ENCODE measurements around the gene DTNBP1.

The DTNBP1 gene

GRCh38 chr6:15536198-15536955 is 126.5 kb downstream of the DTNBP1 start:
- TF ChIP-seq REST (IDR thresholded peaks at IDR 0.05; ENCODE audit: insufficient read depth in 1 of 2, low read depth in 2 of 2, low read length in 2 of 2) (no peak), FOXP2 (optimal IDR thresholded peaks at IDR 0.05; ENCODE audit: borderline replicate concordance, extremely low read depth, extremely low read length, insufficient read depth) (no peak), TAF1 (IDR thresholded peaks at IDR 0.05; ENCODE audit: borderline replicate concordance, insufficient read depth, low read length) (no peak), SIN3A (IDR thresholded peaks at IDR 0.05; ENCODE audit: borderline replicate concordance, insufficient read depth, low read length) (no peak), POLR2AphosphoS5 (IDR thresholded peaks at IDR 0.05; ENCODE audit: low read depth, low read length) (no peak)

- no peak for TF ChIP-seq SIN3A (IDR thresholded peaks at IDR 0.05; ENCODE audit: borderline replicate concordance, insufficient read depth, low read length)
- no peak for TF ChIP-seq POLR2AphosphoS5 (IDR thresholded peaks at IDR 0.05; ENCODE audit: low read depth, low read length)
- TF ChIP-seq TAF1 (IDR thresholded peaks at IDR 0.05; ENCODE audit: borderline replicate concordance, insufficient read depth, low read length): no peak
- no peak for TF ChIP-seq FOXP2 (optimal IDR thresholded peaks at IDR 0.05; ENCODE audit: borderline replicate concordance, extremely low read depth, extremely low read length, insufficient read depth)
- no peak for TF ChIP-seq REST (IDR thresholded peaks at IDR 0.05; ENCODE audit: insufficient read depth in 1 of 2, low read depth in 2 of 2, low read length in 2 of 2)
Measured at GRCh38 chr6:15535495-15536197, 127.2 kb downstream of the DTNBP1 start.

GRCh38 chr6:15534974-15535373 is 127.9 kb downstream of the DTNBP1 start:
- TF ChIP-seq TAF1 (IDR thresholded peaks at IDR 0.05; ENCODE audit: borderline replicate concordance, insufficient read depth, low read length) (no peak), REST (IDR thresholded peaks at IDR 0.05; ENCODE audit: insufficient read depth in 1 of 2, low read depth in 2 of 2, low read length in 2 of 2) (no peak), POLR2AphosphoS5 (IDR thresholded peaks at IDR 0.05; ENCODE audit: low read depth, low read length) (no peak), FOXP2 (optimal IDR thresholded peaks at IDR 0.05; ENCODE audit: borderline replicate concordance, extremely low read depth, extremely low read length, insufficient read depth) (no peak), SIN3A (IDR thresholded peaks at IDR 0.05; ENCODE audit: borderline replicate concordance, insufficient read depth, low read length) (no peak)

DNA sequence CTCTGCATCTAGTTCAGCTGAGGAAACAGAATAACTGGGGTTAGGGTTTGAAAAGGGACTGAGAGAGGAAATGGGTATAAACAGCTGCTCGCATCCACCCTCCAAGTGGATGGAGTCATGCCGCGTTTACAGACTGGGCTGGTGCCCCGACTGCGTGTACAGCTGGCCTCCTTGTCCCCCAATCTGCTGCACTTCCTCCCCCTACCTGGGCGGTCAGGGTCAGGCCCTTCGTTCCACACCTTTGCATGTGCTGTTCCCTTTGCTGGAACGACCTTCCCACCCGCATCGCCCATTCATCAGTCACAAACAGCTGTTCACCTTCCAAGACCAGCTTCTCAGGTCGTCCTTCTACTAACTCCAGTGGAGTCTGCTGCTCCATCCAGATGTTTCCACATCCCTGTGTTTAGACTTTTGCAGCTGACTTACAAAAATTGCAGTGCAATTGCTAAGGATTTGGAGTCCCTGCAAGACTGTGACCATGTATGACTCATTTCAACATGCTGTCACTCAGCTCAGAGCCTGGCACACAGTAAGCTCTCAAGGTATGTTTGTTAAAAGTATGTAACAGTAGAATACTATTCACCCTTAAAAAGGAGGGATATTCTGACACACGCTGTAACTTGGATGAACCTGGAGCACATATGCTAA is 129.3 kb downstream of the DTNBP1 start:
- no peak for TF ChIP-seq TAF1 (IDR thresholded peaks at IDR 0.05; ENCODE audit: borderline replicate concordance, insufficient read depth, low read length)
- no peak for TF ChIP-seq SIN3A (IDR thresholded peaks at IDR 0.05; ENCODE audit: borderline replicate concordance, insufficient read depth, low read length)
- no peak for TF ChIP-seq REST (IDR thresholded peaks at IDR 0.05; ENCODE audit: insufficient read depth in 1 of 2, low read depth in 2 of 2, low read length in 2 of 2)
- no peak for TF ChIP-seq FOXP2 (optimal IDR thresholded peaks at IDR 0.05; ENCODE audit: borderline replicate concordance, extremely low read depth, extremely low read length, insufficient read depth)
- no peak for TF ChIP-seq POLR2AphosphoS5 (IDR thresholded peaks at IDR 0.05; ENCODE audit: low read depth, low read length)

All from PFSK-1 (cell line).